Fibroblast of pulmonary artery (primary cell): ENCODE measurements around the gene HEATR1.

Experiments used
- DNase-seq: peaks from one replicate; pipeline ENCODE4 v3.0.0-alpha.2; 2010; ENCODE audit warnings: low read depth
- H3K4me3 ChIP-seq: replicated peaks from 2 replicates; pipeline ENCODE4 v1.5.1; 2011; ENCODE audit warnings: low read depth, mild to moderate bottlenecking, control low read depth, low read length, moderate library complexity
- TF ChIP-seq, protein P1 (sequence below): IDR thresholded peaks from 2 replicates; pipeline ENCODE4 v1.5.1; 2011; ENCODE audit warnings: mild to moderate bottlenecking, control low read depth, low read length, inconsistent platforms; ENCODE audit errors: missing control alignments

HEATR1 gene

DNA sequence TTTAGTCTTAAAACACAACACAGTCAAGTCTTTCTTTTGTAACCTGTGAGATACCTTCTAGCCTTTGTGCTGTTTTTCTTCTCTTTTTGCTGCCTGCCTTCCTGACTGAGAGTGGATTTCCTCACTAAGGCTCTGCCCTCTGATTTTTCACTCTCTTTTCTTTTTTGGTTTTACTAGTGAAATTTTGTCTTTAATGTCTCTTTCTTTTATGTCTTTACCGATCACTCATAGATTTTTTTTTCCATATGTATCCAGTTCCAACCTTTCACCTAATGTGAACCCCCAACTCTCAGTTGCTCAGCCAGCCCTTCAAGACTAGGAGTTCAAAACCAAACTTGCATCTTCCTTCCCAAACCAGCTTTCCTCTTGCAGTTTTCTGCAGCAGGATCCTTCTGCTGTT lies 74.0 kb downstream of the HEATR1 start:
- H3K4me3 ChIP-seq, result no peak overlapping the region
- TF ChIP-seq, protein P1, sequence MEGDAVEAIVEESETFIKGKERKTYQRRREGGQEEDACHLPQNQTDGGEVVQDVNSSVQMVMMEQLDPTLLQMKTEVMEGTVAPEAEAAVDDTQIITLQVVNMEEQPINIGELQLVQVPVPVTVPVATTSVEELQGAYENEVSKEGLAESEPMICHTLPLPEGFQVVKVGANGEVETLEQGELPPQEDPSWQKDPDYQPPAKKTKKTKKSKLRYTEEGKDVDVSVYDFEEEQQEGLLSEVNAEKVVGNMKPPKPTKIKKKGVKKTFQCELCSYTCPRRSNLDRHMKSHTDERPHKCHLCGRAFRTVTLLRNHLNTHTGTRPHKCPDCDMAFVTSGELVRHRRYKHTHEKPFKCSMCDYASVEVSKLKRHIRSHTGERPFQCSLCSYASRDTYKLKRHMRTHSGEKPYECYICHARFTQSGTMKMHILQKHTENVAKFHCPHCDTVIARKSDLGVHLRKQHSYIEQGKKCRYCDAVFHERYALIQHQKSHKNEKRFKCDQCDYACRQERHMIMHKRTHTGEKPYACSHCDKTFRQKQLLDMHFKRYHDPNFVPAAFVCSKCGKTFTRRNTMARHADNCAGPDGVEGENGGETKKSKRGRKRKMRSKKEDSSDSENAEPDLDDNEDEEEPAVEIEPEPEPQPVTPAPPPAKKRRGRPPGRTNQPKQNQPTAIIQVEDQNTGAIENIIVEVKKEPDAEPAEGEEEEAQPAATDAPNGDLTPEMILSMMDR, result no peak
- no peak for DNase-seq

DNA sequence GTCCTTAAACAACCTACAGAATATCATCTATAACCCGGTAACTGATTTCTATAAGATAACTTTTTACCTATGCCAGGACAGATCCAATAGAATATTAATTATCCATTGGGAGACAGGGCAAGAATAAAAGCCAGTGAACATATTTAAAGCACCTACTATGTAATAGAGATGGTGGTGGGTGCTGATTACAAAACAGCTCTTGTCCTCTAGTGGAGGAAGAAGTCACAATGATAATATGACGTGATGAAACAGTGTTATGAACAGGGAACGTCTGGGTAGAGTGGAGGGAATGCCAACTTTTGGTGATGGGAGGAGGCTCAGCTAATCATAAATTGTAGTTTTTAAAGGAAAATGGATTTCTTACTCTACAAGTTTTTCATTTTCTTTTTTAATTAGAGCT lies 78.2 kb downstream of the HEATR1 start:
- TF ChIP-seq, protein P1, result no peak
- no peak overlapping the region for H3K4me3 ChIP-seq
- no peak for DNase-seq

DNA sequence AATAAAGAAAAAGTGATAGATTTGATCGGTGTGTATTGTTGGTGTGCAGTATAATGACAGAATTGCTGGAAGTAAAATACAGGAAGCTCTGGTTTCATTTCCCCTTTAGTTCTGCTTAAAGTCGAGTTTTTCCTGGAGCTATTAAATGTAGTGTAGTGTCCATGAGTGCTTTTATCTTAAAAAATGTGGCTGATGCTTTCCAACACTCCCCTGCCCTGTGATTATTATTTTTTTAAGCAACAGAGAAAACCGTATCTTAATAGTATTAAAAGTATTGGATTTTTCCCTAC lies 79.5 kb downstream of the HEATR1 start:
- no peak for DNase-seq
- TF ChIP-seq, protein P1, result no peak
- H3K4me3 ChIP-seq, result peak overlapping the region; percentile 98

DNA sequence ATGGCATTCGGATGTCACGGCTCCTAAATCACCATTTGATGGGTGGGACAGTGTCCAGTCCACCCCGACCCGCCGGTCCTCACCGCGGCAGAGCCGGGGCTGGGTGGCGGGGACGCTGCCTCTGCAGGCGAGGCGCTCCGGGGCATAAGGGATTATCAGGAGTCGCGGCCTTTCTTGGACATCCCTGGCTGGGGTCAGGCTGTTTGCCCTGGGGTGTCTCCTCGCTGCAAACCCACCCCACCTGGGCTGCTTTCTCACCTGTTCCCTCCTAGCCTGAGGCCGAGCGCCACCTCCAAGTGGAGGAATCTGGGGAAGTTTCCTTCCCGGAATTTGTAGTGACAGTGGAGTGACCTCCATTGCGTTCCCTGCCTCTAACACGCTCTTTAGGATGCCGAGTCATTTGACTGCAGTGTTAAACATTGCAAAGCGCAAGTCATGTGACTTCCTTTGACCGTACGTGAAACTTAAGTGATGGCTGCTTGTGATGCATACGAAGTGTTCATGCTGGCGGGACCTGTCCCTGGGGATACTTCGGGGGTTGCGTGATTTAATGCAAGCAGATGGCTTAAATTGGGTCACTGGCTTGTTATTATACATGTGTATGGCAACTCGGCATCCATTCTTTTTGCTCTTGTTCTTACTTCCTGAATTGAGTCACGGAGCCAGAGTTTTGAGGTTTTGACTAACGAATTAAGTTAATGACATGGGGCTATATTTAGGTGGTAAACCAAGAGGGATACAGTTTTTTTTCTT lies 80.0 kb downstream of the HEATR1 start:
- TF ChIP-seq, protein P1, result no peak
- peak; percentile 89 for DNase-seq
- H3K4me3 ChIP-seq, result peak overlapping the region; percentile 98

DNA sequence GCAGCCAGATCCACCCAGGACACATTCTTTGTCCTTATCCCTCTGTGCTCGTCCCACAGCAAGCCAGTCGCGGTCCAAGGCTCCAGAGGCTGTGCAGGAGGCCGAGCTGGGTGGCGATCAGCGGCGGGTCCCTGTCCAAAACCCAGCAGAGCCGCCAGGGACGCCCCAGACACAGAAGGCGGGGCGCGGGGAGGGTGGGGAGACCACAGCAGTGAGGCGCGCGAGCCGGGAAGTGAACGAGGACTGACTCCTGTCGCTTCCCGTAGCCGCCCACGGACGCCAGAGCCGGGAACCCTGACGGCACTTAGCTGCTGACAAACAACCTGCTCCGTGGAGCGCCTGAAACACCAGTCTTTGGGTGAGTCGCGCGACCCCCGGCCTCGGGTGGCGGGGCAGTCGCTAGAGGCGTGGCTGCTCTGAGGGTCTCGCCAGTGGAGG lies 80.6 kb downstream of the HEATR1 start, which contains the start of gene LGALS8:
LGALS8 (plus strand) TSS at position 279 of the 438 bp plus-strand sequence. CDS start 2,089 bp downstream, outside the sequence.
- DNase-seq, result peak; percentile 85
- TF ChIP-seq, protein P1, result no peak
- H3K4me3 ChIP-seq, result peak within 1 kb of the TSS; percentile 98

DNA sequence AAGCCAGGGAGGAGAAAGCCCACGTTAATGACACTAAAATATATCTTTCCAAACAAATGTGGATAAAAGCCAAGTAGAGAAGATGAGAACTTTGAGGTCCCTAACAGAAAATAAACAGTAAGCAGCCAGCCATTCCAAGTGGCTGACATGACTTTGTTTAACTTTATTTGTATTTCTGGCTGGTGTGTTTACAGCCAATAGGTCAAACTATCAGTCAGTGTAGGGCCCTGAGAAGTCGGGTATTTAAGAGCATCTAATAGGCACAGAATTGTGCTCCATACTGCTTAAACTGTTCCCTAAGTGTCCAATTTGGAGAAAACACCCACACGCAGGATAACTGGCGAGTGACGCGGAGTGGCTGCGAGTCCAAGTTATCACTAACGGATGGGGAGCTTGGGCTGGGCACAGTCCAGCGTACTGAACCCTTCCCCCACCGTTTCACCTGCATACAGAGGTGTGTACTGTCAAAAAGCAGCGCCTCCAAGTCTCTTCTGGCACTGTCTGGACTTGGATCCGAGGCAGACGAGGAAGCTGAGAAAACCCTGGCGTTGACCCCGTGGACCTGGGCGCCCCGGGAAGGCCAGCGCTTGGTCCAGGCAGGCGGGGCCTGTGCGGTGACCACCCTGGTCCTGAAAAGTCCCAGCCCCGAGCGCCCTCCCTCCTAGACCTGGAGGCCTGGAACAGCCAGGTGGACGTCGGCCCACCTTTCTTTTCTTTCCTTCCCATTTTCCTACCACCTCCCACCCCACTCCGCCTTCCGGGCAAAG lies 81.2 kb downstream of the HEATR1 start:
- TF ChIP-seq, protein P1, result no peak
- H3K4me3 ChIP-seq, result peak overlapping the region; percentile 98
- no peak for DNase-seq
